ENCODE data around the gene C17orf100.
"Not testable (repeated sequence)": the region's sequence is repeated elsewhere in the genome, so short reads cannot be mapped to it uniquely, and the experiment has no call there.

The C17orf100 gene

GRCh38 chr17:6670571-6670970, 19.0 kb downstream of the C17orf100 start:
- no peak for FAIRE-seq

- no peak for FAIRE-seq
These were observed 19.4 kb downstream of the C17orf100 start for GRCh38 chr17:6670999-6671398.

GRCh38 chr17:6671431-6671830, 19.9 kb downstream of the C17orf100 start:
- no peak for FAIRE-seq

GRCh38 chr17:6674586-6674985, 23.0 kb downstream of the C17orf100 start:
- FAIRE-seq: no peak

GRCh38 chr17:6675201-6675825, 23.8 kb downstream of the C17orf100 start:
- no peak for FAIRE-seq

- FAIRE-seq: no peak
These were observed 25.2 kb downstream of the C17orf100 start for GRCh38 chr17:6676802-6677157.

- no peak for FAIRE-seq
These were observed 25.7 kb downstream of the C17orf100 start for GRCh38 chr17:6677158-6677831.

- FAIRE-seq: no peak
These were observed 26.4 kb downstream of the C17orf100 start for GRCh38 chr17:6677946-6678345.

- no peak for FAIRE-seq
These were observed 27.7 kb downstream of the C17orf100 start for GRCh38 chr17:6679241-6679640.

GRCh38 chr17:6681176-6681575, 29.6 kb downstream of the C17orf100 start:
- no peak for FAIRE-seq

GRCh38 chr17:6681671-6682070, 30.1 kb downstream of the C17orf100 start:
- FAIRE-seq: no peak

GRCh38 chr17:6682339-6682738, 30.8 kb downstream of the C17orf100 start:
- FAIRE-seq: no peak

GRCh38 chr17:6683081-6683684, 31.6 kb downstream of the C17orf100 start:
- no peak for FAIRE-seq

GRCh38 chr17:6683730-6684459, 32.3 kb downstream of the C17orf100 start:
- FAIRE-seq: no peak

- no peak for FAIRE-seq
These were observed 32.9 kb downstream of the C17orf100 start for GRCh38 chr17:6684460-6684783.

- no peak for FAIRE-seq
These were observed 33.6 kb downstream of the C17orf100 start for GRCh38 chr17:6684881-6685767.

GRCh38 chr17:6686026-6686425, 34.5 kb downstream of the C17orf100 start:
- FAIRE-seq: no peak

- no peak for FAIRE-seq
These were observed 37.4 kb downstream of the C17orf100 start for GRCh38 chr17:6688944-6689343.

GRCh38 chr17:6690641-6691040, 39.1 kb downstream of the C17orf100 start:
- FAIRE-seq: no peak

- no peak for FAIRE-seq
These were observed 40.0 kb downstream of the C17orf100 start for GRCh38 chr17:6691546-6691945.

- FAIRE-seq: not testable (repeated sequence)
These were observed 40.4 kb downstream of the C17orf100 start for GRCh38 chr17:6691958-6692357.

GRCh38 chr17:6695051-6695450, 43.5 kb downstream of the C17orf100 start:
- FAIRE-seq: no peak

GRCh38 chr17:6695565-6695964, 44.0 kb downstream of the C17orf100 start:
- FAIRE-seq: no peak
